NCI-H510A treated with DMSO at 0.1 percent for 48 hours (cell line): Measurements from ENCODE around the gene RALGAPA1.
A peak's percentile ranks its signal among the peaks of the same experiment; 100 is the strongest.
"Not testable (repeated sequence)": the region's sequence is repeated elsewhere in the genome, so short reads cannot be mapped to it uniquely, and the experiment has no call there.

Source experiments
- DNase-seq: peaks from one replicate; lab custom pipeline; 2025; lab: John Stamatoyannopoulos, UW

The RALGAPA1 gene

GRCh38 chr14:35808638-35809563, at the start of gene RALGAPA1:
TSS of gene RALGAPA1 (minus strand) at chr14:35809295. CDS start at chr14:35808835, 460 bp downstream.
- peak; percentile 99 for DNase-seq

GRCh38 chr14:35858521-35859209, 49.6 kb upstream of the RALGAPA1 start:
- no peak for DNase-seq

GRCh38 chr14:35855876-35856481, 46.9 kb upstream of the RALGAPA1 start:
- DNase-seq, result no peak

- no peak for DNase-seq
Observed at GRCh38 chr14:35854696-35855270, 45.7 kb upstream of the RALGAPA1 start.

GRCh38 chr14:35853225-35853624, 44.1 kb upstream of the RALGAPA1 start:
- DNase-seq, result no peak

GRCh38 chr14:35851823-35852222, 42.7 kb upstream of the RALGAPA1 start:
- DNase-seq, result no peak

GRCh38 chr14:35849122-35849521, 40.0 kb upstream of the RALGAPA1 start:
- no peak for DNase-seq

- peak; percentile 23 for DNase-seq
Observed at GRCh38 chr14:35847636-35848035, 38.5 kb upstream of the RALGAPA1 start.

GRCh38 chr14:35844494-35844893, 35.4 kb upstream of the RALGAPA1 start:
- DNase-seq, result no peak

GRCh38 chr14:35842245-35842644, 33.1 kb upstream of the RALGAPA1 start:
- not testable (repeated sequence) for DNase-seq

GRCh38 chr14:35841704-35842103, 32.6 kb upstream of the RALGAPA1 start:
- not testable (repeated sequence) for DNase-seq

- no peak for DNase-seq
Observed at GRCh38 chr14:35835208-35835982, 26.3 kb upstream of the RALGAPA1 start.

- no peak for DNase-seq
Observed at GRCh38 chr14:35829449-35829848, 20.4 kb upstream of the RALGAPA1 start.

GRCh38 chr14:35827678-35828472, 18.8 kb upstream of the RALGAPA1 start:
- DNase-seq, result no peak

GRCh38 chr14:35826952-35827416, 17.9 kb upstream of the RALGAPA1 start:
- no peak for DNase-seq

- peak; percentile 99 for DNase-seq
Observed at GRCh38 chr14:35826218-35826951, 17.3 kb upstream of the RALGAPA1 start, which contains the start of gene BRMS1L. TSS of gene BRMS1L (plus strand) at chr14:35826338. CDS start at chr14:35826517, 179 bp downstream.

GRCh38 chr14:35825968-35826217, 16.8 kb upstream of the RALGAPA1 start:
- no peak for DNase-seq

- not testable (repeated sequence) for DNase-seq
Observed at GRCh38 chr14:35824446-35825165, 15.5 kb upstream of the RALGAPA1 start.

GRCh38 chr14:35822501-35822900, 13.4 kb upstream of the RALGAPA1 start:
- no peak for DNase-seq
